GM12878 (cell line): ENCODE measurements around the gene RPRD1B. TPM values are rescaled to one million over a fixed set of nuclear protein-coding genes. Genes with fewer than 3 reads are reported as not detected.

Source experiments
- ATAC-seq: fragments of 200-7000 bp; cut with Tn5 transposase; 3 replicates; pipeline ENCODE4 v1.9.1; 2020; ENCODE audit warnings: mild to moderate bottlenecking, moderate library complexity
- BruUV-seq: library from RNA; stranded (reverse); fragments of 400-500 nt; replicated peaks from 2 replicates; lab custom pipeline; 2021; lab: Mats Ljungman, UMichigan
- CTCF ChIA-PET: fragments of 300-600 bp; sonication (Branson Sonifier 250); formaldehyde crosslinking; extraction: SDS; loops from one replicate; lab custom pipeline; 2021; ENCODE audit warnings: inconsistent platforms; lab: Yijun Ruan, JAX
- POLR2A ChIA-PET: fragments of 350-600 bp; formaldehyde crosslinking; extraction: SDS; loops from one replicate; lab custom pipeline; 2021; ENCODE audit warnings: inconsistent platforms; lab: Charles Lee
- RAD21 ChIA-PET: fragments of 300-600 bp; sonication (Branson Sonifier 250); formaldehyde crosslinking; loops from one replicate; lab custom pipeline; 2023; ENCODE audit warnings: antibody characterized with exemption; ENCODE audit not compliant: unreplicated experiment; lab: Charles Lee
- SMC1A ChIA-PET: fragments of 300-600 bp; sonication (Branson Sonifier 250); formaldehyde crosslinking; loops from one replicate; lab custom pipeline; 2023; ENCODE audit not compliant: unreplicated experiment, uncharacterized antibody; lab: Charles Lee
- DNase-seq: peaks from one replicate; pipeline ENCODE4 v3.0.0-alpha.2; 2011; ENCODE audit warnings: low read depth, low spot score
- FAIRE-seq: peaks from 3 replicates; lab custom pipeline; 2011; peaks lifted over from hg19 to GRCh38; lab: Jason Lieb, UNC
- H2AFZ ChIP-seq: 2 replicates; pipeline ENCODE4 v1.6.0; 2011; ENCODE audit warnings: low read depth, low read length, control low read depth; ENCODE audit not compliant: control insufficient read depth
- H3K27ac ChIP-seq: 2 replicates; pipeline ENCODE4 v1.5.1; 2011; ENCODE audit warnings: control low read depth; ENCODE audit not compliant: control insufficient read depth, insufficient read depth
- H3K27me3 ChIP-seq, 2 experiments: replicated peaks in 1 of 2; 2 replicates each; pipeline versions ENCODE4 v1.6.0 to v1.6.1; 2011; ENCODE audit warnings: low read length in 1 of 2; ENCODE audit not compliant: control insufficient read depth in 2 of 2, insufficient read depth in 2 of 2
- H3K36me3 ChIP-seq, 2 experiments: 2 replicates each; pipeline ENCODE4 v1.5.1; 2011; ENCODE audit warnings: low read length in 1 of 2; ENCODE audit not compliant: control insufficient read depth in 2 of 2, insufficient read depth in 2 of 2
- H3K4me1 ChIP-seq: 2 replicates; pipeline ENCODE4 v1.6.1; 2011; ENCODE audit warnings: mild to moderate bottlenecking, low read length, moderate library complexity, mixed read lengths; ENCODE audit not compliant: control insufficient read depth, insufficient read depth
- H3K4me2 ChIP-seq: 2 replicates; pipeline ENCODE4 v1.6.0; 2011; ENCODE audit warnings: control low read depth; ENCODE audit not compliant: control insufficient read depth, insufficient read depth
- H3K4me3 ChIP-seq: fragments of 200-600 bp; sonication (generic); 2 replicates; pipeline ENCODE4 v1.5.1; 2016
- H3K79me2 ChIP-seq: 2 replicates; pipeline ENCODE4 v1.6.0; 2011; ENCODE audit warnings: low read length; ENCODE audit not compliant: control insufficient read depth, insufficient read depth
- H3K9ac ChIP-seq: 2 replicates; pipeline ENCODE4 v1.8.0; 2011; ENCODE audit warnings: low read length, control low read depth, mixed read lengths; ENCODE audit not compliant: control insufficient read depth, insufficient read depth
- H3K9me3 ChIP-seq: replicated peaks from 3 replicates; pipeline ENCODE4 v1.5.1; 2011; ENCODE audit warnings: mild to moderate bottlenecking, low read length; ENCODE audit not compliant: control insufficient read depth, insufficient read depth
- H4K20me1 ChIP-seq: 2 replicates; pipeline ENCODE4 v1.6.0; 2011; ENCODE audit not compliant: control insufficient read depth, insufficient read depth
- BHLHE40 ChIP-seq, 2 experiments: fragments of 450-650 bp in 1 of 2; IDR thresholded peaks; 2 replicates each; pipeline ENCODE4 v1.6.1; 2011 to 2017; ENCODE audit warnings: low read depth in 2 of 2, borderline replicate concordance in 1 of 2, improper control_type of control experiment in 1 of 2, low read length in 1 of 2, mild to moderate bottlenecking in 1 of 2
- CREB1 ChIP-seq: IDR thresholded peaks from 2 replicates; pipeline ENCODE4 v1.6.1; 2012; ENCODE audit warnings: low read depth, mild to moderate bottlenecking, inconsistent platforms
- NFIC ChIP-seq: IDR thresholded peaks from 2 replicates; pipeline ENCODE4 v1.6.1; 2012; ENCODE audit warnings: low read depth, mild to moderate bottlenecking, inconsistent platforms, low read length, moderate library complexity
- SKIL ChIP-seq: fragments of 450-650 bp; IDR thresholded peaks from 2 replicates; pipeline ENCODE4 v1.6.1; 2017; ENCODE audit warnings: mild to moderate bottlenecking, low read depth, inconsistent platforms; ENCODE audit not compliant: poor library complexity, severe bottlenecking
- SPI1 ChIP-seq: IDR thresholded peaks from 2 replicates; pipeline ENCODE4 v1.6.1; 2011; ENCODE audit warnings: low read depth, mild to moderate bottlenecking, low read length, moderate library complexity, borderline replicate concordance; ENCODE audit not compliant: insufficient read depth
- SREBF2 ChIP-seq: IDR thresholded peaks from 2 replicates; pipeline ENCODE4 v1.6.1; 2012; ENCODE audit warnings: mild to moderate bottlenecking, low read length
- STAT3 ChIP-seq: IDR thresholded peaks from 2 replicates; pipeline ENCODE4 v1.6.1; 2011; ENCODE audit warnings: low read depth, low read length, improper control_type of control experiment
- TCF12 ChIP-seq: IDR thresholded peaks from 2 replicates; pipeline ENCODE4 v1.6.1; 2011; ENCODE audit warnings: low read depth, mild to moderate bottlenecking, low read length
- WRNIP1 ChIP-seq: IDR thresholded peaks from 2 replicates; pipeline ENCODE4 v1.6.1; 2011; ENCODE audit warnings: low read depth, low read length, improper control_type of control experiment, borderline replicate concordance
- ZBED1 ChIP-seq: IDR thresholded peaks from 2 replicates; pipeline ENCODE4 v1.6.1; 2016; ENCODE audit warnings: borderline replicate concordance
- WGBS: methylation state at CpG from one replicate; pipeline ENCODE4 v1.1.6; 2016; ENCODE audit warnings: low lambda C conversion rate; ENCODE audit not compliant: insufficient replicate concordance, insufficient coverage; ENCODE audit errors: missing lambda C conversion rate; 5-methylcytosine and 5-hydroxymethylcytosine counted together
- in situ Hi-C: fragments of 300-500 bp; cut with MboI; formaldehyde crosslinking; loops from 9 replicates; pipeline ENCODE4 v1.14.3; 2018; ENCODE audit warnings: mixed read lengths
- intact Hi-C: fragments of 100-400 bp; cut with micrococcal nuclease; formaldehyde crosslinking; loops from one replicate; pipeline ENCODE4 v1.14.2; 2022; ENCODE audit not compliant: unreplicated experiment
- polyA plus RNA-seq, 11 experiments: library from polyadenylated mRNA; depleted of rRNA in 4 of 11; unstranded in 6 of 11; stranded (reverse) in 5 of 11; fragments of >200 nt; fragmentation: Nextera tagmentation in 4 of 11; fragmentation: Illumina TruSeq in 1 of 11; extraction: Ambion mirVana in 4 of 11; extraction: Trizol in 1 of 11; gene quantifications; 1 replicate in 1 of 11; 2 replicates in 10 of 11; pipeline versions ENCODE4 v1.2.1 to v1.2.3, GENCODE V29; 2011 to 2016; ENCODE audit warnings: inconsistent platforms in 2 of 11, missing spikeins in 2 of 11, low read depth in 1 of 11
- total RNA-seq, 4 experiments: library from RNA; depleted of rRNA in 3 of 4; stranded (reverse); fragments of >200 nt in 3 of 4; fragmentation: Illumina TruSeq in 1 of 4; extraction: Trizol in 1 of 4; gene quantifications; 2 replicates each; pipeline versions ENCODE4 v1.2.1 to v1.2.3, GENCODE V29; 2013 to 2021

RPRD1B gene
- total and polyA plus RNA-seq, 10 of the 15 experiments (the other 5 are each of a cell fraction or from before 2014, with no cell fraction given), result 5.2 to 40.2 (median 30.0) TPM

DNA sequence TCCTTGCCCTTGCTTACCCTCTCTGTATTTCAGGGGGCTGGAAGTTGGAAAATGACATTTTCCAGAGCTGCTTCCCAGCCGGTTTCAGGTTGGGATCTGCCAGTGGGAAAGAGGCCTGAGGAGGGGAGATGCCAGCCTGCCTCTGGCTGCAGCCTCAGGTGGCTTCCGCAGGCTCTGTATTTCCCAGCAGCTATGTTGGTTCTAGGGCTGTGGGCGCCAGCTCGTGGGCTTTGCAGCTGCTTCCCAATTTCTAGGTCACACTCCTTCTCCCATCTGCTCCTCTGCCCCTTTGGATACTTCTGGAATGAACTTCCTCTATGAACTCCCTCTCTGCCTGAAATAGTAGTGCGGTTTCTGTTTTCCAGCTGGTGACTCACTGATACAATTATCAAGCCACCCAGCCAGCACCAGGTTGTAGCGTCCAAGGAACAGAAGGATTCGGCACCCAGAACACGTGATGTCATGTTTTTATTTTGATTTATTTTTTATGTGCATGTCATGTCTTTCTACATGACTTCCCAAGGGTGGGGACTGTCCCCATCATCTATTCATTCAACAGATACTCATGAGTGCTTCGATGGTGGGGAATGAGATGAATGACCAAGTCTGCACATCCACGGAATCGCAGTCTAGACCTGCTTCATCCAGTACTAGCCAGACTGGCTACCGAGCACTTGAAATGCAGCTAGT, 93.5 kb downstream of the RPRD1B start:
- WGBS, result 73% methylated on average over 12 of the region's 12 CpGs
- ChIA-PET POLR2A (no interaction called here), RAD21 (no interaction called here)

More for the DNA sequence above, 93.5 kb downstream of the RPRD1B start:
- Histone ChIP-seq H3K27me3 (no peaks in the 10 kb centered on the region), H2AFZ (no peak overlapping the region), H3K4me2 (no peak overlapping the region), H3K27ac (no peak overlapping the region), H3K9me3 (no peaks in the 10 kb centered on the region), H3K4me3 (no peak overlapping the region), H3K79me2 (no peaks in the 10 kb centered on the region), H3K4me1 (peaks cover 9% of the 10 kb centered on the region), H3K36me3 (no peaks in the 10 kb centered on the region), H3K9ac (no peak overlapping the region), H4K20me1 (no peaks in the 10 kb centered on the region)
- no peak for FAIRE-seq
- BruUV-seq, result no TSS peak
- ChIA-PET SMC1A (no interaction called here), CTCF (no interaction called here)
- ATAC-seq, result no peak
- TF ChIP-seq STAT3 (no peak), WRNIP1 (no peak), BHLHE40 (IDR thresholded peaks at IDR 0.05; ENCODE audit: borderline replicate concordance in 1 of 2, low read depth in 2 of 2, low read length in 1 of 2) (no peak), ZBED1 (no peak), CREB1 (no peak), SKIL (no peak), NFIC (no peak), SREBF2 (no peak), TCF12 (no peak), SPI1 (no peak)
- in situ Hi-C loops, result no loop called here
- no peak for DNase-seq
- intact Hi-C loops, result no loop called here
